HCT116 (cell line): ENCODE measurements around the gene TSPAN33.

Experiments
- CEBPB ChIP-seq: IDR thresholded peaks from 2 replicates; pipeline ENCODE4 v1.6.1; 2012; ENCODE audit warnings: low read depth
- EGR1 ChIP-seq: IDR thresholded peaks from 2 replicates; pipeline ENCODE4 v1.6.1; 2012; ENCODE audit warnings: low read depth
- EZH2phosphoT487 ChIP-seq: fragments of 200-600 bp; IDR thresholded peaks from 2 replicates; pipeline ENCODE4 v1.6.1; 2018; ENCODE audit warnings: antibody characterized with exemption, borderline replicate concordance
- FOSL1 ChIP-seq: IDR thresholded peaks from 2 replicates; pipeline ENCODE4 v1.6.1; 2012; ENCODE audit warnings: low read depth
- POLR2A ChIP-seq: IDR thresholded peaks from 2 replicates; pipeline ENCODE4 v1.7.0; 2011; ENCODE audit warnings: borderline replicate concordance; ENCODE audit not compliant: insufficient read depth, insufficient read length; ENCODE audit errors: extremely low read depth
- POLR2AphosphoS5 ChIP-seq: IDR thresholded peaks from 2 replicates; pipeline ENCODE4 v1.6.1; 2011; ENCODE audit warnings: mild to moderate bottlenecking, low read depth, low read length, moderate library complexity
- RAD21 ChIP-seq: IDR thresholded peaks from 2 replicates; pipeline ENCODE4 v1.6.1; 2012; ENCODE audit warnings: low read depth, mild to moderate bottlenecking
- SP1 ChIP-seq: IDR thresholded peaks from 2 replicates; pipeline ENCODE4 v1.6.1; 2012; ENCODE audit warnings: low read depth
- SRF ChIP-seq: IDR thresholded peaks from 2 replicates; pipeline ENCODE4 v1.6.1; 2012; ENCODE audit warnings: low read depth
- TCF7L2 ChIP-seq: IDR thresholded peaks from 2 replicates; pipeline ENCODE4 v1.7.0; 2011; ENCODE audit warnings: borderline replicate concordance, inconsistent platforms; ENCODE audit not compliant: insufficient read depth, insufficient read length; ENCODE audit errors: extremely low read depth
- ZFX ChIP-seq: fragments of 450-650 bp; IDR thresholded peaks from 2 replicates; pipeline ENCODE4 v1.6.1; 2017
- TF ChIP-seq, protein P1 (sequence below), 3 experiments: fragments of 200-600 bp in 1 of 3; sonication (generic) in 1 of 3; IDR thresholded peaks in 2 of 3; conservative IDR thresholded peaks in 1 of 3; 2 replicates each; pipeline ENCODE4 v1.5.1; 2012 to 2017; ENCODE audit warnings: low read depth in 2 of 3, low read length in 2 of 3, antibody characterized with exemption in 1 of 3, borderline replicate concordance in 1 of 3, control low read depth in 1 of 3, mild to moderate bottlenecking in 1 of 3, mixed read lengths in 1 of 3, mixed run types in 1 of 3, moderate library complexity in 1 of 3; ENCODE audit not compliant: insufficient read depth in 1 of 3
- TF ChIP-seq, protein P2 (sequence below): IDR thresholded peaks from 2 replicates; pipeline ENCODE4 v1.6.1; 2012
- TF ChIP-seq, protein P3 (sequence below): IDR thresholded peaks from 2 replicates; pipeline ENCODE4 v1.6.1; 2011; ENCODE audit warnings: mild to moderate bottlenecking, low read length, moderate library complexity; ENCODE audit not compliant: insufficient replicate concordance; ENCODE audit errors: extremely low read depth

DNA sequence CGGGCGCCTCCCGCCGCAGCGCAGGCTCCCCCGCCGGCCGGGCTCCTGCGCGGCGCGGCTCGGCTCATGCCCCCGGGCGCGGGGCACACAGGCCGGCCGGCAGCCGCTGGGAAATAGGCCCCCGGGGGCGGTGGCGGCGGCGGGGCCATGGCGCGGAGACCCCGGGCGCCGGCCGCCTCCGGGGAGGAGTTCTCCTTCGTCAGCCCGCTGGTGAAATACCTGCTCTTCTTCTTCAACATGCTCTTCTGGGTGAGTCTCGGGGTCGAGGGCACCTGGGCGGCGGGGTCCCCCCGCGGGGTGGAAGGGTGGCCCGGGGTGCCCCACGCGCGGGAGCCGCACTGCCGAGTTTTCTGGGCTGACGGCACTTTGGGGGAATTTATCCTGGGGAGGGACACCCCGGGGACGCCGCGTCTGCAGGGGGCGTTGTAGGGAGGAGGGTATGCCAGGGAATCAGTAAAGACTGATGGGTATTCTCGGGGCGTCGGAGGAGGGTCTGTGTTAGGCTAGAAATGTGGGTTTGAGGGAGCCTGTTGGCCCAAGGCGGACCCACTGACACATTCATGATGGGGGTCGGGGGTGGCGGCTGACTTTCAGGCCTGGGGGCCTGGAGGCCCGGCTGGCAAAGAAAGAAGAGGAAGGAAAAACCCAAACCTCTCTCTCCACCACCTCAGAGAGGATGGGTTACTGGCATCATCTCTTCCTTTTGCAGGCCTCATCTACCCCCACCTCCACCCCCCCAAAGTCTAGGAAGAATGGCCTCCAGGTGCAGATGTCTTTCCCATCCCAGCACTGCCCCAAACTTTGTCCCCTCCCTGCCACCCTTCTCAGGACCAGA is 544 bp downstream of the TSPAN33 start:
- TF ChIP-seq ZFX (peak; percentile 48), RAD21 (no peak), EZH2phosphoT487 (no peak), EGR1 (no peak), SRF (no peak), FOSL1 (no peak), SP1 (no peak), POLR2A (no peak), TCF7L2 (no peak), CEBPB (no peak), POLR2AphosphoS5 (no peak)
- TF ChIP-seq, protein P1, sequence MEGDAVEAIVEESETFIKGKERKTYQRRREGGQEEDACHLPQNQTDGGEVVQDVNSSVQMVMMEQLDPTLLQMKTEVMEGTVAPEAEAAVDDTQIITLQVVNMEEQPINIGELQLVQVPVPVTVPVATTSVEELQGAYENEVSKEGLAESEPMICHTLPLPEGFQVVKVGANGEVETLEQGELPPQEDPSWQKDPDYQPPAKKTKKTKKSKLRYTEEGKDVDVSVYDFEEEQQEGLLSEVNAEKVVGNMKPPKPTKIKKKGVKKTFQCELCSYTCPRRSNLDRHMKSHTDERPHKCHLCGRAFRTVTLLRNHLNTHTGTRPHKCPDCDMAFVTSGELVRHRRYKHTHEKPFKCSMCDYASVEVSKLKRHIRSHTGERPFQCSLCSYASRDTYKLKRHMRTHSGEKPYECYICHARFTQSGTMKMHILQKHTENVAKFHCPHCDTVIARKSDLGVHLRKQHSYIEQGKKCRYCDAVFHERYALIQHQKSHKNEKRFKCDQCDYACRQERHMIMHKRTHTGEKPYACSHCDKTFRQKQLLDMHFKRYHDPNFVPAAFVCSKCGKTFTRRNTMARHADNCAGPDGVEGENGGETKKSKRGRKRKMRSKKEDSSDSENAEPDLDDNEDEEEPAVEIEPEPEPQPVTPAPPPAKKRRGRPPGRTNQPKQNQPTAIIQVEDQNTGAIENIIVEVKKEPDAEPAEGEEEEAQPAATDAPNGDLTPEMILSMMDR (IDR thresholded peaks at IDR 0.05 in 2 of 3, conservative IDR thresholded peaks at IDR 0.05 in 1 of 3; ENCODE audit: borderline replicate concordance in 1 of 3, insufficient read depth in 1 of 3, low read depth in 2 of 3, low read length in 2 of 3), result peak in 2 of 3 experiments; percentile 34 to 51; a peak in 4 of 6 replicates
- TF ChIP-seq, protein P2, sequence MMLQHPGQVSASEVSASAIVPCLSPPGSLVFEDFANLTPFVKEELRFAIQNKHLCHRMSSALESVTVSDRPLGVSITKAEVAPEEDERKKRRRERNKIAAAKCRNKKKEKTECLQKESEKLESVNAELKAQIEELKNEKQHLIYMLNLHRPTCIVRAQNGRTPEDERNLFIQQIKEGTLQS, result no peak
- TF ChIP-seq, protein P3, sequence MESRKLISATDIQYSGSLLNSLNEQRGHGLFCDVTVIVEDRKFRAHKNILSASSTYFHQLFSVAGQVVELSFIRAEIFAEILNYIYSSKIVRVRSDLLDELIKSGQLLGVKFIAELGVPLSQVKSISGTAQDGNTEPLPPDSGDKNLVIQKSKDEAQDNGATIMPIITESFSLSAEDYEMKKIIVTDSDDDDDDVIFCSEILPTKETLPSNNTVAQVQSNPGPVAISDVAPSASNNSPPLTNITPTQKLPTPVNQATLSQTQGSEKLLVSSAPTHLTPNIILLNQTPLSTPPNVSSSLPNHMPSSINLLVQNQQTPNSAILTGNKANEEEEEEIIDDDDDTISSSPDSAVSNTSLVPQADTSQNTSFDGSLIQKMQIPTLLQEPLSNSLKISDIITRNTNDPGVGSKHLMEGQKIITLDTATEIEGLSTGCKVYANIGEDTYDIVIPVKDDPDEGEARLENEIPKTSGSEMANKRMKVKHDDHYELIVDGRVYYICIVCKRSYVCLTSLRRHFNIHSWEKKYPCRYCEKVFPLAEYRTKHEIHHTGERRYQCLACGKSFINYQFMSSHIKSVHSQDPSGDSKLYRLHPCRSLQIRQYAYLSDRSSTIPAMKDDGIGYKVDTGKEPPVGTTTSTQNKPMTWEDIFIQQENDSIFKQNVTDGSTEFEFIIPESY, result no peak
